GM18505 (cell line): ENCODE measurements around the gene HES7.

Source experiments
- ATAC-seq: cut with Tn5 transposase; IDR thresholded peaks from one replicate; pipeline ENCODE4 v1.9.1; 2021; ENCODE audit not compliant: unreplicated experiment
- POLR2A ChIP-seq: IDR thresholded peaks from 4 replicates; pipeline ENCODE4 v1.6.1; 2011; ENCODE audit warnings: borderline replicate concordance; ENCODE audit not compliant: insufficient read depth, insufficient read length; ENCODE audit errors: extremely low read depth

HES7 gene

DNA sequence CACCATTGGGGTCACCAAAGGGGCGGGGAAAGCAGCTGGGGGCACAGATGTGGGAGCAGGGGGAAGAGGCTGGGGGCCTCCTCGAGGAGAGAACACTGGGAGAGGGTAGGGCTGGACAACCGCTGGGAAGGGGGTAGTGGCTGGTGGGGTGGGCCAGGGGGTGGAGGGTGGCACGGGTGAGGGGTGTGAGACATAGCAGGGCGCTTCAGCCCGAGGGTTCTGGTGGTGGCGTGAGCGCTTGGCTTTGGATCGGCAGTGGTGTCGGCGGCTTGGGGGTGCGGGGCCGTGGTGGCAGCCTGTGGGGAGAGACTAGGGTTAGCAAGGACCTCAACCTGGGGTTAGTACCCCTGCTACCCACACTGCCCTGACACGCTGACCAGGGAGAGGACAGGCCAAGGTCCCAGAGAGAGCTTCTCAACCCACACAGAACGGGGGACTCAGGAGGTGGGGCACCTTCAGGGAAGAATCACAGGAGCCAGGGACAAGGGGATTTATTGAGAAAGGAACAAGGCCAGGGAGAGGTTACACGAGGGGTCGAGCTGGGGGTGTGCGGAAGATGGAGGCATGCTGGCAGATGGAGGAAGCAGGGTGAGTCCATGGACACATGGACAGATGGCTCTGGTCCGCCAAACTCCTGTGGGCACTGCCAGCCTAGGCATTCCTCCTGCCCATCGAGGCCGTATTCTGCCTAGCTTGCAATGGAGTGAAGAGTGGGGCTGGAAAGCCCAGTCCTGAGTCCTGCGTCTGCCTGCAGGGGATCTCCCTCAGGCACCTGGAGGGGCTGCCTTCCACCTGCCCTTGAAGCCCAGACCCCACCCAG, 19.9 kb upstream of the HES7 start:
- no peak for TF ChIP-seq POLR2A
- ATAC-seq, result no peak

DNA sequence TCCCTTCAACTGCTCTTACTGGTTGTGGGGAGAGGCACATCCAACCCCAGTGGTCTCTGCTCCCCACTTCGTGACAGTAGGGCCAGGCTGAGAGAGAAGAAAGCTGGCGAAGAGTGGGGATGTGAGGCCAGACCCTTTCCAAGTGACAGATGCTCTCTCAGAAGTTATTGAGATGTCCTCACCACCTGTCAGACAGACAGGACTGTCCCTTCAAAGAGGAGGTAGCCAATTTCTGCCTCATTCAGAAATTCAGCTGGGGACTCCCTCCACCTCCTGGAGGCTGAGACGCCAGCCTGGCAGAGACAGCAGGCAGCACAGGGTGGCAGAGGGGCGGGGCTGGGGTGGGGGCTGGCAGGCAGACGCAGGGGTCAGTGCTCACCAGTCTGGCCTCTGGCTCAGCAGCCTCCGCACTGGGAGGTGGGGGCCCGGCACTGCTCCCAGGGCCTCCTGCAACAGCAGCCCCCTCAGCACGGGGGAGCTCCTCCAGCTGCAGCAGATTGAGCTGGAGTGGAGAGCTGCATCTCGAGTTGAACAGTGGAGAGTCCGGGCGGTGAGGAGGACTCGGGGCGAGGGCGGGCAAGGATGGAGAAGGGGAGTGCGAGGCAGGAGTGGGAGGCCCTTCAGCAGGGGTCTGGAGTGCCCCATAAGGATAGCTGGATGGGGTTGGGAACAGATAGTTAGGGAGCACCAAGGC, 19.1 kb upstream of the HES7 start:
- TF ChIP-seq POLR2A, result no peak

DNA sequence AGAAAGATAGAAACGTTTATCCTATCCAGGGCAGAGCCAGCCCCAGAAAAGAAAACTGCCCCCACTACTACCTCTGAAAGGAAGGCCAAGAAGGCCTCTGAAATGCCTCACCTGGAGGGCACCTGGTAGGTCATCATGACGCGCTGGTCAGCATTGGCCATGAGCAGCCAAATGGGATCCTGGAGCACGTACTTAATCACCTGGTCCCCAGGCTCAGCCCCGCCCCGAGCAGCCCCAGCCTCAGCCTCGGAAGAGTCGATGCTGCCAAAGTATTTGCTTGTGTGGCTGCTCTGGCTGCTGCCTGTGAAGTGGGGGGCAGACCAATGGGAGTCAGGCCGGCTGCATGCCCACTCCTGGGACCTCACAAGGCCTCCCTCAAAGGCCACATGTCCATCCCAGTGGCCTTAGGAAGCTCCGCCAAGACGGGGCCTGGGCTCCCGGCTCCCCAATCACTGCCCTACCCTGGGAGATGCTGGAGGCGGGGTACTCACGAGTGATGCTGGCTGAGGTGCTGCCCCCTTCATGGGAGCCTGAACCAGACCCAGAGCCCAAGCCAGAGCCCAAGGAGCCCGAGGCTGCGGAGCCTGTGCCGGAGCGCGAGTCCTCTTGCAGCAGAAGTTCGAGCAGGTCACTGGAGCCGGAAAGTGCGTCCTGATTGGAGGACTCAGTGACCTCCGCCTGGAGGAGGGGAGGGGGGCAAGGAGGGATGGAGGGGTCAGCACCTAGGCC, 18.4 kb upstream of the HES7 start:
- ATAC-seq, result no peak
- no peak for TF ChIP-seq POLR2A

More for the DNA sequence above, 19.1 kb upstream of the HES7 start:
- ATAC-seq, result no peak

DNA sequence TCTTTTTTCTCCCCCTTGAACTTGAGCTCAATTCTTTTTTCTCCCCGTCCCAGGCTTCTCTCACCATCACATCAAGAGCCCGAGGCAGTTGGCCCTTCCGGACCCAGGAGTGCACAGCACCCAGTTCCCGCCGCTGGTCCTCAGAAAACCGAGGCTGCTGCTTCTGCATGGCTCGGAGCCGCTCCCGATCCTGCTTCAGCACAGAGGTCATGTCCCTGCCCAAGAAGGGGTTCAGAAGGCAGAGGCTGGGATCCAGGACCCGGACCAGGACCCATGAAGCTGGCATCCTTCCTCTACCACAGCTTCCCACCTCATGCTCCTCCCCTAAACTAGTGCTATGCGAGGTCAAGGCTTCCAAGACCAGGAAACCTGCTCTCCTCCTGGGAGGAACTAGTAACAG, 17.8 kb upstream of the HES7 start:
- no peak for ATAC-seq
- no peak for TF ChIP-seq POLR2A

DNA sequence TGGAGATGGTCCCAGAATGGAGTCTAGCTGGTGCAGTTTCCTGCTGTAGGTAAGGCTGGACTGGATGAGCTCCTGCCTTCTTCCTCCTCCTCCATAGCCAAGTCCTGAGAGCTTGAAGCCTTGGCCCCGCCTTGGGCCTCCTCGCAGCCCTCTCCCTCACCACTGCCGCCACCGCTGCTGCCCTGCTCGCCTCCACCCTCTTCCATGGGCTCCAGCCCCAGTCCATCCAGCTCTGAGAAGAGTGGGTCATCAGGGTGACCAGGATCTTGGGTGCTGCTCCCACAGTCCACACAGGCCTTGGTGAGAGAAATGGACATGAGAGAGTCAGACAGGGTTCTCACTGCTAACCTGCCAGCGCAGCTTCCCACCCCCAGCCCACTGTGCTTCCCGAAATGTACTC, 17.1 kb upstream of the HES7 start:
- no peak for TF ChIP-seq POLR2A
- no peak for ATAC-seq

DNA sequence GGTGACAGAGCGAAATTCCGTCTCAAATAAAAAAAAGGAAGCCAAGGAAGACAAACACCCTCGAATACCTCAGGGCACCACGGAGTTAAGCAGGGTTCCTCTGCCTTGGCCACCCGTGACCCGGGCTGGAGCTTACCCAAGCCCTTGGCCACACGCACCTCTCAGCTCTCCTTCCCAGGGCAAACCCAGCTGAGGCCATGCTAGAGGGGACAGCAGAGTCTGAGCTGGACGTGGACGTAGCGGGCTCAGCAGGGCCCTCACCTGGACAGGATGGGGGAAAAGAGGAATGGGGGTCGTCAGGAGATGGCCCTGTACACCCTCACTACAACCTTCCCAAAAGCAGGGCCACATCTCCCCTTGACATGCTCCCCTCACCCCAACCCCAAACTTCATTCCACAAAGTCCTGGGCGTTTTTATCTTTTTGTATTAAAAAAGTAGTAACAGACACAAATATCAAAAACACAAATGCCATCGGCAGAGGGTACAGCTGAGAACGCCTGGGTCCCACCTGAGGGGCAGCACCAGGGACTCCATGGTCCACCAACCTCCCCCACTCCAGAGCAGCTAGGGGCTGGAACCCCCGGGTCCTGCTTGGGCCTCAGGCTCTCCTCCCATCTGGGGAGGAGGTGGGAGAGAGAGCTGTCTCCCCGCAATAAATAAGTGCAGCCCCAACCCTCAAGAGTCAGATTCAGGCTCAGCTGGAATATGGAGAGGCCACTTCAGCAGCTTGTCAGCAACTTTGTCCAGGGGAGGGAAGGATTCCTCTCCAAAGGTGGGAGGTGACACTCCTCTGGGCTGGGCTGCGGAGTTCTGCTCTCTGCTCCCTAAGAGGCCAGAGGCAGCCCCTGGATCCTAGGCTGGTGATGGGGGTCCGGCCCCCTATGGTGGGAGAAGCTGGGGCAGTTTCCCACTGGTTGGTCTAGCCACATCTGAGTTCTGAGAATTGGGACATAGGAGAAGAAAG, 16.4 kb upstream of the HES7 start:
- no peak for TF ChIP-seq POLR2A
- ATAC-seq, result no peak

DNA sequence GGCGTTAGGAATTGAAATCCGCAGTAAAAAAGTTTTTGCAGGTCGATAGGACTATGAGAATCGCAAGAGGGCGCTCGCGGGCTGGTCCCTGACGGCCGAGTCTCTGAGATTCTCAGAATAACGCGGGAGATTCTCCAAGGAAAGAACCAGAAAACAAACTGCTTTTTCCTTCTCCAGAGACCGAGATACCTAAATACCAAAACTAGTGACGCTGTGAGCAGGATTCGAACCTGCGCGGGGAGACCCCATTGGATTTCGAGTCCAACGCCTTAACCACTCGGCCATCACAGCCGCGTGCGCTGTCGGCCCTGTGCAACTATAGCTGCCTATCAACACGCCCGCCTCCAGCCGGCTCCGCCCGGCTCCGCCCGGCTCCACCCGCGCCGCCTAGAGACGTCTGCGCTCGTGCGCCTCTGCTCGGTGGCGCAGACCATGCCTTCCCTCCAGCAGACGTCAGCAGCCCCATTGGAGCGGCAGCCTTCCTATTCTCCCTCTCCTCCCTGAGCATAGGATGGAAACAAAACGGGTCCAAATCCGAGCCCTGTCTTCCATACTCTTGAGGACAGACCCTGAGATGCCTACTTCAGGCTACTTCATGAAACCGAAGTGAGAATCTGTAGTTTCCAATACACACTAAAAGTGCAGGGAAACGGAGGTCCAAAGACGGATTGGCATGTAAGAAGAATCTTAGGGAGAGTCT, 14.9 kb upstream of the HES7 start:
- TF ChIP-seq POLR2A, result peak; percentile 51
- peak; percentile 77 for ATAC-seq

DNA sequence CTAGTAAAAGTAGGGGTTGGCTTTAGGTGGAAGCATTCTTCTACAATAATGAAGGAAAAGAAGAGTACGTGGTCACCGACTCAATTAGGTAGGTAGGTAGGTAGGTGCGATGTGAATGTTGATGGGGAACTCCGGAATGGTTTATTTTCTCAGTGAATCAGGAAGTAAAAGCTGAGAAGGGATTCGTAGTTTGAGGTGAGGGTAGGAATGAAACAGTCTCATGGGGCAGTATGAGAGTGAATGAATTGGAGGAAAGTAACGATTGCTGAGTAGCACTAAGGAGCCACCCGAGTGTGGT, 14.4 kb upstream of the HES7 start:
- no peak for TF ChIP-seq POLR2A
- no peak for ATAC-seq

DNA sequence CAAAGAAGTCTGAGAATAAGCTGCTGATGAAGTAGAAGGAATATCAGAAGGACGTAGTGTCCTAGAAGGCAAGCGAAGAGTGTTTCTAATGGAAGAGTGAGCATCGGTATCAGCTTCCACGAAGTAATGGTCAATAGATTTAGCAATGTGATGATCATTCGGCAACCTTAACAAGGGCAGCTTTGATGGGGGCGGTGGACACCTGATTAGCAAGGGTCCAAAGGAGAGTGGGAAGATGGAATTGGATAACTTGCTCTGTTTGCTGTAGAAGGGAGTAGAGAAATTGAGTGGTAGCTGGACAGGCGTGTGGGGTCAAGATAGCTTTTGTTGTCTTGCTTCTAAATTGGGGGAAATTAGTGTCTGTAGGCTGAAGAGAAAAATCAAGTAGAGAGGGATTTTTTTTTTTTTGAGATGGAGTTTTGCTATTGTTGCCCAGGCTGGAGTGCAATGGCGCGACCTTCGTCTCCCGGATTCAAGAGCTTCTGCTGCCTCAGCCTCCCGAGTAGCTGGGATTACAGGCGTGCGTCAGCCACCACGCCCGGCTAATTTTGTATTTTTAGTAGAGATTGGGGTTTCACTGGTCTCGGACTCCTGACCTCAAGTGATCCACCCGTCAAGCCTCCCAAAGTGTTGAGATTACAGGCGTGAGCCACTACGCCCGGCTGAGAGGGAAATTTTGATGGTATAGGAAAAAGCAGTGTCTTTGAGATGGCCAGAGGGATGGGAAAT, 13.9 kb upstream of the HES7 start:
- no peak for TF ChIP-seq POLR2A
- no peak for ATAC-seq

DNA sequence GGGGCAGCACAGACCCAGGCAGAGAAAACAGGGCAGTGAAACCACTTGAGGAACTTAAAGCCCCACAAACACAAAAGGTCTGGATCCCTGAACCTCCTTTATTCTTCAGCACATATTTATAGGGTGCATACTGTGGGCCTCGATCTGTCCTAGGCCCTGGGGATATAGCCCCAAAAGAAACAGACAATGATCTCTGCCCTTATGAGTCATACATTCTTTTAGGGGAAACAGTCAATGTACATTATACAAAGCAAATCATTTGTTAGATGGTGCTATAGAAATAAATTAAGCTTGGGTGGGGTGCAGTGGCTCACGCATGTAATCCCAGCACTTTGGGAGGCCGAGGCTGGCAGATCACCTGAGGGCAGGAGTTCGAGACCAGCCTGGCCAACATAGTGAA, 10.0 kb upstream of the HES7 start:
- no peak for ATAC-seq
- TF ChIP-seq POLR2A, result no peak

DNA sequence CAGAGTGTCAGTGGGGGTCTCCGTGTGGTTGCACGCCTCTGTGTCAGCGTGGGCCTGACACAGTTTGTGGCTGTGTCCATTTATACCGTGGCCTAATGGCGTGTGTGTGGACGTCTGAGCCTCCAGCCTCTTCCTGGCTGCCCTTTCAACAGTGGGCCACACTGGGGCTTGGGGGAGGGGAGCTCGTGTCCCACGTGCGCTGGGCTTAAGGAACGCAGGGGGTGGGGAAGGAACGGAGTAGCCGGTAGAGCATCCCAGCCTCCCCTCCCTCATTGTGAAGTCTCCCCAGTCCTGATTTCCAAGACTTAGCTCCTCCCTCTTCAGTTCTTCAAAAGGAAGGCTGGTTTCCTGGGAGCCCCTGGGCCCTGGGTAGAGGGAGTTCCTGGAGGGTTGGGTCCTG, 9.5 kb upstream of the HES7 start:
- TF ChIP-seq POLR2A, result no peak
- no peak for ATAC-seq
